HG02798 (cell line): Measurements from ENCODE around the gene CTNNA3.

Experiments
- ATAC-seq: cut with Tn5 transposase; IDR thresholded peaks from one replicate; pipeline ENCODE4 v1.9.1; 2021; ENCODE audit warnings: mild to moderate bottlenecking; ENCODE audit not compliant: unreplicated experiment, poor library complexity

The CTNNA3 gene

DNA sequence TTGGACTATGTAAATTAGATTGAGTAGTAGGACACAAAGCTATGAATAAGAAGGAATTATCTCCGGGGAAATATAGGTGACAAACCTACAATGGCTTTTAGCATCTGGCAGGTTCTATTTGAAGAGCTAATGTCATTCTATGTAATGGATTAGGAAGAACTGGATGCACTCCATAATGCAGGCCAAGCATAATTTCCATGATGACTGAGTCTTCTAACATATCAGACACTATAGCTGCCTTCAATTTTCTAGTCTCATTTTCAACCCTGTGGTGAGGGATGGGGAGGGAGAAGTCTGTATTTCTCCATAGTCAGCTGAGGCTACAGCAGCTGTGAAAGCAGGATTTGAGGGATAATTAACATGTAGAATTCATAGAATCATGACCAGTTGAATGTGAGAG lies 1160.6 kb downstream of the CTNNA3 start:
- no peak for ATAC-seq

DNA sequence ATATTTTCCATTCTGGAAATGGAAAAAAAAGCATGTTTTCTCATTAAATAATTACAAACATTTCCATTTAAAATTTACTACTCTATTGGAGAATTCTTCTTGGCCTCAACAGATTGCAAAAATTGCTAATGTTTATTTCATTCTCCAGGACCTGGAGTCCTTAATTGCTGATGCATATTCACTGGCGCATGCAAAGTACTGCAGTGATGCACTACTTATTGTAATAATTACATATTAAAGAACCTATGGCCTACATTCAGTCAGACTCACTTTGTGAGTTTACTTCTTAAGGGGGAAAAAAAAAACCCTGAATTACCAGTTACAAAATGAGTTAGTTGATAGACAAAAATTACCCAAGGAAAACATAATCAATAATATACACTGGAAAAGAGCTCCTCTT lies 1161.1 kb downstream of the CTNNA3 start:
- no peak for ATAC-seq

DNA sequence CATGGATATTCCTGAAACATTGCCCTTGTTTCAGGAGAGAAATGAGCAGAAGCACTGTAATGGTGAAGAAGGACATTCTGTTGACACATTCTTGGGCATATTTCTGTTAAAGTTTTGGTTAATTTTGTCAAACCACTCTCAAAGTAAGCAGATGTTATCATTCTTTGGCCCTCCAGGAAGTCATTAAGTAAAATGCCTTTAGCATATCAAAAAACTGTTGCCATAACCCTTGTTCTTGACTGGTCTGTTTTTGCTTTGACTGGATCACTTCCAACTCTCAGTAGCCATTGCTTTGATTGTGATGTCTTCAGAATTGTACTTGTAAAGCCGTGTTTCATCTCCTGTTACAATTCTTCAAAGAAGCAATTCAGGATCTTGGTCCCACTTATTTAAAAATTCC lies 1174.5 kb downstream of the CTNNA3 start:
- no peak for ATAC-seq

DNA sequence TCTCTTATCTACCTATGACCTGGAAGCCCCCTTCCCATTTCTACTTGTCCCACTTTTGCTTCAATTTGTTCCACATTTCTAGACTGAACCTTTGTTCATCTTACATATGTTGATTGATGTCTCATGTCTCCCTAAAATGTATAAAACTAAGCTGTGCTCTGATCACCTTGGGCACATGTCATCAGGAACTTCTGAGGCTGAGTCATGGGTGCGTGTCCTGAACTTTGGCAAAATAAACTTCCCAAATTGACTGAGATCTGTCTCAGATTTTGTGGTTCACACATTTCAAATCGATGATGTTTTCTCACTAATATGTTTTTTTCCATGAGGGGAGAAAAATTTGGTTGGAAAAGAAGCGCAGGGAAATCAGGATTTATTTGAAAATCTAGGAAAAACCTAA lies 1176.4 kb downstream of the CTNNA3 start:
- no peak for ATAC-seq

DNA sequence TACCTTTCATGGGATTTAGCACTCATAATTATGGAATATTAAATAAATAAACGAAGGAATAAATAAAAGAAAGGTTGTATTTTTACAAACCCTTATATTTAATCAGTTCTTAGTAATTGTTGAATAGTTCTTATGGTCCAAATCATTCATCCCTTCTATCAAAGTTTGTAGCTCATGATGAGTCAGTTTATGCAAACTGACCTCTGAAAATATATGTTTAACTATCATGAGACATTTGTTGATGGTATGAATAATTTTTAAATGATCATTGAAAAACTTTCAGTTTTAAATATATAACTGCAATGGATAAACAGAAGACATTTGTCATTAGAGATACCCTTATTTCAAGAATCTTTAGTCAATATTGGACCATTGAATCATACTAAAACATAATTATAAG lies 1181.3 kb downstream of the CTNNA3 start:
- ATAC-seq = no peak

DNA sequence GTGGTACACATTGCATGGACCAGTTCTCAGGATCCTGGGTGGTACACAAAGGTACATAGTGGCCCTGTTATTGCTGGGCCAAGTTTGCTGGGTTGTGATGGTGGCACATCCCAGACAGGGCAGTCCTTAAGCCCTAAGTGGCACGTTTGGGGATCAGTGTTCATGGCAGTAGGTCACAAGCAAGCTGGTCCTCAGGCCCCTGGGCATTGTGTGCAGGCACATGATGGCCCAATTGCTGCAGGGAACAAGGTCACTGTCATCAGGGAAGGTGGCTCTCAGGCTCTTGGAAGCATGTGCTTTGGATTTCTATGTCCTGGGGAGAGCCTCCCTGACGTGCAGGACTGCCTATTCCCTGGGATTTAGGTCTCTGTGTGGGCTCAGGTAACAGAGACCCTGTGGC lies 1182.5 kb downstream of the CTNNA3 start:
- no peak for ATAC-seq

DNA sequence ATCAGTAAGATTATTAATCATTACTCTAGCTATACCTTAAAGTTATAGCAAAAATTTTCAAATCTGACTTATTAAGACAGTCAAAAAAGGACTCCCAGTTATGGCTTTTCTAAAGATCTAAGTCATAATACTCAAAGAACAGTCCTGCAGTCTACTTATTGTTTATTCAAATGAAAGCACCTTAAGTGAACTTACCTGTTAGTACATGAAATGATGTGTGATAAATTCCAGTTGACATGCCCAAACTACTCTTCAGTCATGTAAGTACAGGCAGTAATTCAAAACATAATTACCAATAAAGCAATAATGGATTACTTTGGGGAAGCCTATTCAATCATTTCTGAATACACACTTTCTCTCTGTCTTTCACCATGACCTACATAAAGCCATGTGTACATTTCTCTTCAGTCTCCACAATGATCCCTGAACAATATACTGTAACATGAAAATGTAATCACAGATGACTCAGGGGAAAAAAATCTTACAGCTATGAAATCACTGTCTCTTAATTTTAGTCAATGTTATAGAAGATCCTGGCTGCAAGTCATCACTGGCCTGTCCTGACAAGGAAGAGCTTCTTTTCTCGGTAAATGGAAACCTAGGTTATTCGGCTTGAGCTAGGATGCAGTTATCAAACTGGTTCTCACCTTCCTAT lies 1190.9 kb downstream of the CTNNA3 start:
- no peak for ATAC-seq

DNA sequence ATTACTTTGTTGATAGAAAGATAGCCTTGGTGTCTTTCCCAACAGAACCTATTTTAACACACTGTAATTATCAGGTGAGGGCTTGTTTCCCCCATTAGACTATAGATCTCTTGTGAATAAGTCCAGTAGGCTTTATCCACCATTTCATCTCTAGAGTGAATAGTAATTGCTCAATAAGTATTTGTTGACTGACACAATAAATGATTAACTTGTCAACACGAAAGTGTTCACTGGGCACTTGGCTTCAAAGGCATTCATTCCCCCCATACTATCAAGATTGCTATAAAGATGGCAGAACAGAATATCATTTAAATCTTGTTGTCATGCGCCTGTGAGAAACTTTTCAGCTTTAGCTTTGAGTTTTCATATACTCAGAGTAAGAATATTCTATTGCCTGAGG lies 1194.6 kb downstream of the CTNNA3 start:
- no peak for ATAC-seq

DNA sequence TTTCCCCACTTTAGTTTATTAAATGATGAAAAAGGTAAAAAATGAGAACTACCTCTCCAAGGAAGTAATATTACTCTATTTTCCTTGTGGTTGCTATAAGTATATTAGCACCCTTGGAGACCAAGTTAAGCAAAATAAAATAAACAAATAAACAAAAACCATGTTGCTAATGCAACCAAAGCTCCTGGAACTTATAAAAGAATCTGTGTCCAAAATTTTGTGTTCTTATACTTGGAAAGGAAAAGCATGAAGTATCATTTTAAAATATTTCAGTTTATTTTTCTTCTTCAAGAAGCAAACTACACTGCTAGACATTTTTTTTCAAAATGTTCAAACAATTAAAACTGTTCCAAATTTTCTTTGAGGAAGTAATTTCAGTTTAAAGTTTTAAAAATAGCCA lies 1212.0 kb downstream of the CTNNA3 start:
- no peak for ATAC-seq

DNA sequence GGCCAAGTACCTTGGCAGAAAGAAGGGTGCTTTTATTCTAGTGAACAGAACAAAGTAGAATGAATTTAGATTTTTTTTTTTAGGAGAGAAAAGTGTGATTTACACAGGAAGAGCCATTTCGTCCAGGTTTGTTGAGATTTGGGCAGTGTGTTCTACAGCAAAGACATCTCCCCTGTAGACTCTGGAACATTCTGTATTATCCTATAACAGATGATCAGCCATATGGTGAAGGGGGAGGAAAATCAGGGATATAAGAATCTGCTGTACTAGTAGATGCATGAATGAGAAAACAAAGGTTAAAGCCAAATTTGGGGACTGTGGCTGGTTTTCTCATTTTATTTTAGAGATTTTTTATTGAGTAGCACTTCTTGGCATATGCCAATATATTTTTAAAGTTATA lies 1223.8 kb downstream of the CTNNA3 start:
- ATAC-seq = no peak

DNA sequence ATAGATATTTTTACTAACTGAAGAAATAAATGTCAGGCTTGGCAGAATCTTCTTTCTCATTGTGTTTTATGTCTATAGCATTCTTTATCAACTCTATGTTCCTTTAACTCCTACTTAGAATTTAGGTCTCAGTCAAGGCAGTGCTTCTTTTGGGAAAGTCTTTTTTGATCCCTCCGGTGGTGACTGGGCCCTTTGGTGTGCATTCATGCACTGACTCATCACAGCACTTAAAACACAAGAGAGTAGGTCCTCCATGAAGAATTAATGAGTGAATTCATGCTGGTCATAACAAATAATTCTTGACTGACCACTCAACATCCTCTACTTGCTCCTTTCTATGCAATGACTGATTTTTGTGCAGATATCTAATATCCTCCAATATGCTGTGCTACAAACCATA lies 1229.0 kb downstream of the CTNNA3 start:
- no peak for ATAC-seq

DNA sequence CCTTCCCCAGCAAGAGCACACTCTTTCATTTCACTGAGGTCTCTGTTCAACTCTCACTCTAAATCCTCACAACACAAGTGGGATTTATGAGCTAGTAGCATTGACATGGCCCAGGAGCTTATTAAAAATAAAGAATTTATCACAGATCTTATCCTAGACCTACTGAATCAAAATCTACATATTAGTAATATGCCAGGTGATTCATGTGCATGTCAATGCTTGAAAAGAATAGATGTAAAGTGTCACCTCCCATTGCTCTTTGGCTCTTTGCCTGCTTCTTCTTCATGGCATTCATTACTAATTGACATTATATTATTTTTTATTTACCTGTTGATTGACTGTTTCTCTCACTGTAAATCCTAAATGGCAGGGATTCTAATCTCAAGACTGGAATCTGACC lies 1229.4 kb downstream of the CTNNA3 start:
- ATAC-seq = no peak

DNA sequence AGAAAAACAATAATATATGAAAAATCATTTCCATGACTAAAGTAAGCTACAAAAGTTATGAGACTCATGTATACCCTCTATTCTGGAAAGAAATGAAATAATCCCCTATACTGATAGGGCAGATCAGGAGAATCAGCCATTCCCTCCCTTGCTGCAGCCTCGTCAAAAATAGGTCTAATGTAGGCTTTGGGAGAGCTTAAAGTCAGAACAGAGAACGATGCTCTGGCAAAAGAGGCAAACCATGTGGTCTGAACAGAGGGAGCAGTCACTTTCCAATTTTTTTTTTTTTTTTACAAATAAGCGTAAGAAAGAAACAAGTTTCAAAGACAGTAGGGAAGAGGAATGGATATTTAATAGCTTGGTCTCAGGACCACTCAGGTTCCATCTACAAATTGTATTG lies 1232.4 kb downstream of the CTNNA3 start:
- ATAC-seq = no peak

DNA sequence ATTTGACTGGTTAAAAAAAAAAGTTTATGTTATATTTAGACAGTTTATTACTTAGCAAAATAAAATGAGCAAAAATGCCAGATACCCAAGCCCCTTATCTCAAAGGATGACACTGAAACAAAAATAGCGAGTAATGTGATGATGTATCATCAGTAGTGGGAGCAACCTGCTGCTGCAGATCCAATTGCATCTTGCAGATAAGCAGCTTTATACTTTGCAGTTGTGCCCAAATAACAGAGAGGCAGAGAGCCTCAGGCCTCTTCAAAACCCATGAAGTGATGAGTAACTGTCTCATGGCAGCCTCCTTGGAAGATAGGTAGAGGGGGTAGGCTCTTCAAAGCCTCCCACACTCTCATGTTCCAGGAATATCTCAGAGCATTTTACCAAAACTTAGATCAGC lies 1238.4 kb downstream of the CTNNA3 start:
- no peak for ATAC-seq

DNA sequence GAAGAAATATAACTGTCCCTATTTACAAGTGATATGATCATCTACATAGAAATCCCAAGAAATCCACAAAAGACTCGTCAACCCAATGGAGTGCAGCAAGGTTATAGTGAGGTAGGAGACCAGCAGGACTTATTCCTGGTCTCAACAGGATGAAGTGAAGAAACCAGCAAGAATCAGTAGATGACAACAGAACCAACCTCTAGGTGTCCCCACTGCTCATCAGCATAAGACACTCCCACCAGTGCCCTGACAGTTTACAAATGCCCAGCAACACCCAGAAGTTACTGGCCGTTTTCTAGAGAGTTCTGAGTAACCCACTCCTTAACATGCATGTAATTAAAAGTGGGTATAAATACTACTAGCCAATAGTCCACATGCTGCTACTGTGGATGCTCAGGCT lies 1240.7 kb downstream of the CTNNA3 start:
- no peak for ATAC-seq

DNA sequence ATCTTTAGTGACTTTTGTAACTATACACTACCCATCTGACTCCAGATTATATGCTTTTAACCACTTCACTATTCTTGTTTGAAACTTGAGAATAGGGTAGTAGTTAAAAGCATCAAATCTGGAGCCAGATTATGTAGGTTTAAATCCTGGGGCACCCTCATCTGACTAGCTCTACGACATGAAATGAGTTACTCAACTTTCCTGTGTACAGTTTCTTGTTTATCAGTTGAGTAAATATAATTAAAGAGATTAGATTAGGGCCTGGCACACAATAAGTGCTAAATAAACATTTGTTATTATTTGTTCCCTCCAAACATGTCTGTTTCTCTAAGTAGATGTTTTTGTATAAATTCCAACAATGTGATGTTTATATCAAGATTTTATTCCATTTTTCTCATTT lies 1255.4 kb downstream of the CTNNA3 start:
- ATAC-seq = no peak

DNA sequence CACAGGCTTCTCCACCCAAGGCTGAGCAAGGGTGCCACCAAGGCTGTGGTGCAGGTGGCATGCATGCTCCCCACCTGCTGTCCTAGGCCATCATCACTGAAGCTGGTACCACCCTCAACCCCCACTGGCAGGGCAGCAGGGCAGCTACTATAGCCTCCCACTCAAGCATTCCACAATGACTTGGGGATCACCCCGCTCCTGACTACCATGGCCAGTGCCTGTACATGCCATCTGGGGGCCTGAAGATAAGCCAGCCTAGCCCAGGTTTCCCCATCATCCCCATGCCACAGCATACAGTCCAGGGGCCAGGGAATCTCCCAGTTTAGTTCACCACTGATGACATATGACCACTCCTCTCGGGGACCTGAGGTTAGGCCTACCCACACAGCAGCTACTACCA lies 1281.1 kb downstream of the CTNNA3 start:
- no peak for ATAC-seq

DNA sequence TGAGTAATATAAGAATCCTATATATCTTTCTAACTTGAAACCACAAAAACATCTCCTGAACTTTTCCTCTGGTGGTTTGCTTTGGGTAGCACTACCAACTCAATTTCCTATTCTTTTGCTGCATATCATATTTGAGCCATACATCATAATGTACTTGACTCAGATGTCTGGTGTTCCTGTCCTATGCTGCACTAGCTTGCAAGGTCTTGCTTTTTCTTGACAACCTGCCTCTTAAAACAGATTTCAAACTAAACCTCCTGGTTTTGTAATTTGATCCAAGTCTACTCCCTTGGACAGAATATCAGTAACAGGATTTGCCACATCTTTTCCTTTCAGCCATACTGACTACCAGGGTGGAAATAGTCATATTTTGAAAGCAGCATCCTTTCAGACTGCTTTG lies 1290.4 kb downstream of the CTNNA3 start:
- no peak for ATAC-seq

DNA sequence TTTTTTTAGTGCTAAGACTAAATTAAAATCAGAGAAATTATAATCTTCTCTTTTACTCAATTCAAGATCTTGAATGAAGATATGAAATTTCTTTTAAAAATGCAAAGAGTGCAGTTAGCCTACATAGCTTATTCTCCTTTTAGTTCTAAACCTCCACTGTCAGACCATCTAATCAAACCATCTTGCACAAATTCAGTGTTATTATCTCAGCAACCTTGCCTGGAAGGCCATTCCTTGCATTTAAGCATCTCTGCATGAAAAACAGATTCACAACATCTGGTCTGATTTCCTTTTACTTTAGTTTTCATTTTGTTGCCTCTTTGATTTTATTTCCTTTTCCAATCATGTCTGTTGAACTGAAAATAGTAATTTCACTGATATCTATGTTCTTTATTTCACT lies 1297.3 kb downstream of the CTNNA3 start:
- ATAC-seq = no peak

DNA sequence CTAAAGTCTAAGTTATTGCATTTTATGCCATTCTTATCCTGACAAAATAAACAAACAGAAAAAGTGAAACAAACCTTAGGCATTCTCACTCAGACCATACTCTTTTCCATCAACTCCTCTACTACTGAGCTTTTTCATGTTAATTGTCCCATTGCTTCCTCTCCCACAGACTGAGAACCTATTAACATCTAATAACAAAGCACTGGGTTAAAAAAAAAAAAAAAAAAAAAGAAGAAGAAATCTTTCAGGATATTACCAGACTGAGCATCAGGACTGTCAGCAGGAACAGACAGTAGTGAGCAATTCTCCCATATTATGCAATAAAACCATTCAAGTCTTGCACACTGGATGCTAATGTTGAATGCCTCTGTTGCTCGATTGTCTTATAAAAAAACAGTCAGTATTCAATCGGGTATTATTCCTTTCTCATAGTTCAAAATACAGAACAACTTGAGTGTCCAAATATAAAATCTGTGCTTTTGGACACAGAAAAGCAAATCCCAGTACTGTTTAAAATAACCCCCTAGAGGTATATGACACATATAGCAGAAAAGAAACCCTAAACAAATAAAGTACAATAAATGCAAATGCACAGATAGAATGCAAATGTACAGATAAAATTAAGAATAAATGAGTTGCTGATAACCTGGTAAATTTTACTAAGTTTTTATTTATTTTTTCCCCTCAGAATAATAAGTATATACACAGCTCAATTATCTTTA lies 1301.5 kb downstream of the CTNNA3 start:
- ATAC-seq = no peak

DNA sequence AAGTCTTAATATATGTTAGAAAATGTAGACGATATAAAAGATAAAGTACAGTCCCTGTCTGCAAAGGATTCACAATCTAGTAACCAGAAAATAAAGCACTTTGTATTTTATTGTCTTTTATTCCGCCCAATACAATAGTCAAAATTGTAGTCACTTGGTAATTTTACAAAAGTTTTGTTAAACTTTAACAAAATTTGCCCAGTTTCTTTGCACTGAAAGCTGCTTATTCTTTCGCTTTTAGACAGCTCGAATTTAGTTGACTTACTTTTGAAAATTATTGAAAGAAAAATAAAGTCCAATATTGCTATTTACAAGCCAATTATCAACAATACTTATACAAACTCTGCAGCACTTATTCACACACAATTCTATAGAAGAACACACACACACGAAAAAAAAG lies 1305.1 kb downstream of the CTNNA3 start:
- no peak for ATAC-seq

DNA sequence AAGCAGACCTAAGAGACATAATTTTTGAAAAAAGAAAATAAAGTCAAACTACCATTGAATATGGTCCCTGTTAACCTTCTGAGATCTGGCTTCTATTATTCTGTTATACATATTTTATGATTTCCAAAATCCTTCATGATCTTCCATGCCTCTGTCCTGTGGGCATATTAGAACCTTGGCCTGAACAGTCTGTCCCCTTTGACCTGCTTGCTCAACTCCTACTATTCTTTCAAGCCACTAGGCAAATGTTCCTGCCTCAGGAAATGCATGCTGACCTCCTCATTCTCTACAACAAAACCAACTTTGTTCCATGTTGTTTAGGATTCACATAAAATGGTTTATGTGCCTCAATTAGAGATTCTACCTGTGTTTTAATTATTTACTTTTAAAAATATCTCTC lies 1315.0 kb downstream of the CTNNA3 start:
- ATAC-seq = no peak
